22Rv1 (cell line): Measurements from ENCODE around the gene ZNF76.

Experiments used
- ZFX ChIP-seq: fragments of 450-650 bp; IDR thresholded peaks from 2 replicates; pipeline ENCODE4 v1.6.1; 2017; ENCODE audit warnings: antibody characterized with exemption, borderline replicate concordance
- TF ChIP-seq, protein P1 (sequence below): fragments of 450-650 bp; IDR thresholded peaks from 2 replicates; pipeline ENCODE4 v1.5.1; 2017; ENCODE audit warnings: mild to moderate bottlenecking

DNA sequence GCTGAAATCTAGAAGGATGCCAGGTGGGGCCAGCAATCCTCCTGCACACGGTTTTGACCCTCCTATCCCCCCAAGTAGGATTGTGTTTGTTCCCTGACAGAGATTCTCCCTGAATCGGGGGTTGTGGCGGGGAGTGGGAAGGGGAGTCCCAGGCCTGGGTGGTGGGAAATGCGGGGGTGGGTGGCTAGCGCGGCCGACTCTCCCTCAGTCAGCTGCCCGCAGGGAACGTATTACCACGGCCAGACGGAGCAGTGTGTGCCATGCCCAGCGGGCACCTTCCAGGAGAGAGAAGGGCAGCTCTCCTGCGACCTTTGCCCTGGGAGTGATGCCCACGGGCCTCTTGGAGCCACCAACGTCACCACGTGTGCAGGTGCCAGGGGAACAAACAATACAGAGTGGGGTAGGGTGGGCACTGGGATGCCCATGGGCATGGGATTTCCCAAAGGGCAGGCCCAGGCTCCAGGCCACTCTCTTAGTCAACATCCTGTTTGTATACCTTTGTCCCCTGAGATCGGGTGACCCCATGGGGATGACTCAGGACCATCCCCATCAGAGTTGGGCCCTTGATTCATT, 16.1 kb upstream of the ZNF76 start:
- TF ChIP-seq, protein P1, sequence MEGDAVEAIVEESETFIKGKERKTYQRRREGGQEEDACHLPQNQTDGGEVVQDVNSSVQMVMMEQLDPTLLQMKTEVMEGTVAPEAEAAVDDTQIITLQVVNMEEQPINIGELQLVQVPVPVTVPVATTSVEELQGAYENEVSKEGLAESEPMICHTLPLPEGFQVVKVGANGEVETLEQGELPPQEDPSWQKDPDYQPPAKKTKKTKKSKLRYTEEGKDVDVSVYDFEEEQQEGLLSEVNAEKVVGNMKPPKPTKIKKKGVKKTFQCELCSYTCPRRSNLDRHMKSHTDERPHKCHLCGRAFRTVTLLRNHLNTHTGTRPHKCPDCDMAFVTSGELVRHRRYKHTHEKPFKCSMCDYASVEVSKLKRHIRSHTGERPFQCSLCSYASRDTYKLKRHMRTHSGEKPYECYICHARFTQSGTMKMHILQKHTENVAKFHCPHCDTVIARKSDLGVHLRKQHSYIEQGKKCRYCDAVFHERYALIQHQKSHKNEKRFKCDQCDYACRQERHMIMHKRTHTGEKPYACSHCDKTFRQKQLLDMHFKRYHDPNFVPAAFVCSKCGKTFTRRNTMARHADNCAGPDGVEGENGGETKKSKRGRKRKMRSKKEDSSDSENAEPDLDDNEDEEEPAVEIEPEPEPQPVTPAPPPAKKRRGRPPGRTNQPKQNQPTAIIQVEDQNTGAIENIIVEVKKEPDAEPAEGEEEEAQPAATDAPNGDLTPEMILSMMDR, result no peak
- TF ChIP-seq ZFX, result no peak
